GM21360 (cell line): ENCODE data around the gene PHOSPHO1.

Experiments used
- ATAC-seq: cut with Tn5 transposase; IDR thresholded peaks from one replicate; pipeline ENCODE4 v1.9.1; 2021; ENCODE audit warnings: mild to moderate bottlenecking, moderate library complexity; ENCODE audit not compliant: unreplicated experiment

PHOSPHO1 gene

DNA sequence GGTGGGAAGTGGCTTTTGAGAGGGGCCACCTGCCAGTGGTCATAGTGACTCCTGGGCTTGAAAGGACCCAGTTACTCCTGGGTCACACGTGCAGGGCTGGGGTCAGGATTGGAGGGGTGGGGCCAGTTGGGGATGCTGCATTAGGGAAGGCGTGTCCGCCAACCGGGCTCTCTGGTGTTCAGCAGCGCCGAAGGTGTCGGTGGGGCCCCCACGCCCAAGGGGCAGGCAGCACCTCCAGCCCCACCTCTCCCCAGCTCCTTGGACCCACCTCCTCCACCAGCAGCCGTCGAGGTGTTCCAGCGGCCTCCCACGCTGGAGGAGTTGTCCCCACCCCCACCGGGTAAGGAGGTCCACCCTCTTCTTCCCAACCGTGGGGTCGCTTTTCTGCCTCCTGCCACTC, 10.6 kb downstream of the PHOSPHO1 start:
- ATAC-seq, result no peak

DNA sequence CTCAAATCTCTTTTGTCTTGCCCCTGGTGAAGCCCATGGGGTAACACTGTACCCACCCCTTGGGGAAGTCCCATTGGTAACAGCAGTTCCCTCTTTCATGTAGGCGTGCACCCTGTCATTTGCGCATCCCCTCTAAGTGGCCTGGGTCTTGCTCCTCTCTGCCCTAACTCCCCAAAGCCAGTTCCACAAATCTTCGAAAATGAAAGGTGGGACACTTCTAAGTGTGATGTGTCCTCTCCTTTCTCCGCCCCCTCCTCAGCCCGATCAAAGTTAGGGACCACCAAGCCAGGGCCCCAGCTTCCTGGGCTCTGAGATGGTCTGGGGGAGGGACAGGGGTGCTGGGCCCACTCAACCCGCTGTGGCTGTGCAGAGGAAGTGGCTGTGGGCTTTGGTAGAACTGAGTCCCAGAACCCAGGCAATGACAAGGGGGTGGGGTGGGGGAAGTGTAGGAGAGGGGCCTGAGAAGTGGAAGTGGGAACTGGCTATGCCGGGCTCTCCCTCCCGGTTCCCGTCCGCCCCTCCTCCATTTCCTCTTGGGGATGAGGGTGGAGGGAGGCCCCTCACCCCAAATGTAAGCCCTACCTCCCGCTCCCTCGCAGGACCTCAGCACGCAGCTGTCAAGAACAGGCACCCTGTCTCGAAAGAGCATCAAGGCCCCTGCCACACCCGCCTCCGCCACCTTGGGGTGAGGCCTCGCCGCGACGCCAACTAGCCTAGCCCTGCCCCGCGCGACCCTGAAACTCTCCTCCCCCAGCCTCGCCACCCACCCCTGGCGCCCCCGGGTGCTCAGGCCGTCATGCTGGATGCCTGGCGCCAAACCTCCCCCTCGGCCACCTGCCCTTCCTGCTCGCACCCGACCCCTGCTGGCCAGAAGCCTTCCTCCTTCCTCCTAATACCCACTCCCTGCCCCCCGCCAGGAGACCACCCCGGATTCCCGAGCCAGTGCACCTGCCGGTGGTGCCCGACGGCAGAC, 11.4 kb downstream of the PHOSPHO1 start:
- no peak for ATAC-seq

DNA sequence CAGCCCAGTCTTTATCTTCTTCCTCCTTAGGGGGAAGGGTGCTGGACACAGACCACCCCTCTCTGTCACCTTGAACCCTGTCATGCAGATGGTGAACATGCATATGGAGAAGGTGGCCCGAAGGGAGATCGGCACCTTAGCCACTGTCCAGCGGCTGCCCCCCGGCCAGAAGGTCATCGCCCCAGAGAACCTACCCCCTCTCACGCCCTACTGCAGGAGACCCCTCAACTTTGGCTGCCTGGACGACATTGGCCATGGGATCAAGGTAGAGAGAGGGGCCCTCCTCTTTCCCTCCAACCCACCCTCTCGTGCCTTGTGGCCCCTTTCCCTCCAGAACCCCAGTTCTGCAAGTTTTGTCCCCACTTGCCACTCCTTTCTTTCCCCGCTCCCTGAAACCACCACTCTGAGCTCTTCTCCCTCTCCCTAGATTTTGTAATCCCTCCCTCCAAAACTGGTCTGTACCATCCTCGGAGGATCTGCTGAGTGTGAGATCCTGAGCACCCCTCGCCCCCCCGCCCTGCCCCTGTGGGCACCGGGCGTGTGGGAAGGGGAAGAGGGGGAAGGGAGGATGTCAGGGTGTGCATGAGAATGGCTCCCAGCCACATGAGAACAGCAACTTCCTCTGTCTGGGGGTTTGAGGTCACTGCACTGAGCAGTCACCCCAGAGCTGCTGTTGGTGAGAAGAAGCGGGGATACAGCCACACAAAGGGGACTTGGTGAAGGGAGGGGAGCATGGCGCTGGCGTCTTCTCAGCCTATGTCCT, 12.8 kb downstream of the PHOSPHO1 start:
- peak; percentile 37 for ATAC-seq

DNA sequence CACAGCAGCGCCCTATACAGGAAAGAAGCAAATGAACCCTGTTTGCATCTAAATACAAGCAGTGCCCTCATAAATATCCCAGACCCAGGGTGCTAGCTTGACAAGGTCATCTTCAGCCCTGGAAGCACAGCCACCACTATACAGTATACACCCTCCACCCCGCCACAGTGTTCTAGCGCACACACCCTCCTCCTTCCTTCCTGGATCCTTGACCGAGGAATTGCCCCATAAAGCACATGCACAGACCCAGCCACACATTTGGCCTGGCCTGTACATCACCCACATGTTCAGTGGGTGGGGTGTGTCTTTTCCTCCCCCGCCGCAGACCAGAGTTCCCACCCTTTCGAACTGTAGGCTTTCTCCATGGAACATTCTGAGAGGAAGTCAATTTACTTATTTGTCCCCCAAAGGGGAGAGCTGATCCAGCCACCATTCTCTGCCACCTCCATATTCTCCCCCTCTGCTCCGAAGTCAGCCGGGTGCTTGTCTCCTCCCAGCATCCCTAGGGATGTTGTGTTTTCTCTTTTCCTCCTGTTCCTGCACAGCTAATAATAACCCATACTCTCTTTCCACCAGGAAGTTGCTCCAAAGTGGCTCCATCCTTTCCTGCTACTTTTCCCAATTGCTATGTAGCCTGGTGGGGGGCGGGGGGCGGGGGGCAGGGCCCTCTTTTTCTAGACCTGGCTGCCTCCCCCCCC, 13.5 kb downstream of the PHOSPHO1 start:
- ATAC-seq, result no peak

DNA sequence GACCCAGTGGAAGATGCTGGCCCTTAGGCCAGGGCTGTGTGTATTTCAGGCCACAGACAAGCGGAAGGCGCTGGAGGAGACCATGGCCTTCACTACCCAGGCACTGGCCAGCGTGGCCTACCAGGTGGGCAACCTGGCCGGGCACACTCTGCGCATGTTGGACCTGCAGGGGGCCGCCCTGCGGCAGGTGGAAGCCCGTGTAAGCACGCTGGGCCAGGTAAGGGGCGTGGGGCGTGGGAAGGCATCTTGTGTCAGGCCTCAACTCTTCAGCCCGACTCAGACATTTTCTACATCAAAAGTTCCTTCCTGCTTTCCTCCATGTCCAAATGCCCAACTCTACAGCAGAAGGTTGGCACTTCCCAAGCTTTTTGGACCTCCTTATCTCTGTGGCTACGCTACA, 14.1 kb downstream of the PHOSPHO1 start:
- ATAC-seq, result no peak

DNA sequence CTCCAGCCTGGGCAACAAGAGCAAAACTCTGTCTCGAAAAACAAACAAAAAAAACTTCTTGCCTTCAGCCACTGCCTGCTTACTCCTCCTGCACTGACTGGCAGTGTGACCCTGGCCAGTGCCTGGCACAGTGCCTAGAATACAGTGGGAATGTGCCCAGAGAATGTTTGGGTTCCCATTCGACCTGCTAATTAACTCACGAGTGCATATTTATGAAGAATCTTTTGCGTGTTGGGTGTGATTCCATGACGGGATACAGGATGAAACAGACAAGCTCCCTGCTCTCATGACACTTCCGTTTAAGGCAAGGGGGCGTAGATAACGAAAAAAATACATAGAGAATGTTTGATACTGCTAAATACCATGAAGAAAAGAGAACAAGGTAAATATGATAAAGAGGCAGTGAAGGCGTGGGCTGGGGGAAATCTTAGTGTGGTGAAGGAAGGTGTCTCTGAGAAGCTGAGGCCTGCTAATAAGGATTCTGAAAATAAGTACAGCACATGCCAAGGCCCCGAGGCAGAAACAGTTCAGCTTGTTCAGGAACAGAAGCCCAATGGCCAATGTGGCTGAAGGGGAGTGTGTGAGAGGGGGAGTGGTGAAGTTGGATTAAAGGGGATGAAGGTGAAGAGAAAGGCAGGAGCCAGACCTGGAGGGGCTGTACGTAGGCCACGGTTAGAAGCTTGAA, 15.8 kb downstream of the PHOSPHO1 start:
- ATAC-seq, result no peak

DNA sequence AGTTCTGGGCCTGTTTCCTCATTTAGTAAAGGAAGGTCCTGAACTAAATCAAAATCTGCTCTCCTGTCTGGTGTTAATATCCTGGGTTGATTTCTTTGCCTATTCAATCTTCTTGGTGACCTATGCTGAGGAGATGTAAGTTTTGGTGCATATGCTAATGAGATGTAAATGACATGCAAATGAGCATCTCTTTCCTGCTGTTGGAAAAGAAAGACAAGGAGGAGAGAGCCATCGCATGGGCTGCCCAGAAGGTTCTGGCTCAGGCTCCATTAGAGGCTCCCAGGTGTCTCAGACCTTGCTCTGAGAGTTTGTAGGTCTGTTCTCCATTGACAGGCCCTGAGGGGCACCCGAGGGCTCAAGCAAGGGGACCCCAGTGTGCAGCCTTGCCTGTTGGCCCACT, 16.7 kb downstream of the PHOSPHO1 start:
- ATAC-seq, result no peak

DNA sequence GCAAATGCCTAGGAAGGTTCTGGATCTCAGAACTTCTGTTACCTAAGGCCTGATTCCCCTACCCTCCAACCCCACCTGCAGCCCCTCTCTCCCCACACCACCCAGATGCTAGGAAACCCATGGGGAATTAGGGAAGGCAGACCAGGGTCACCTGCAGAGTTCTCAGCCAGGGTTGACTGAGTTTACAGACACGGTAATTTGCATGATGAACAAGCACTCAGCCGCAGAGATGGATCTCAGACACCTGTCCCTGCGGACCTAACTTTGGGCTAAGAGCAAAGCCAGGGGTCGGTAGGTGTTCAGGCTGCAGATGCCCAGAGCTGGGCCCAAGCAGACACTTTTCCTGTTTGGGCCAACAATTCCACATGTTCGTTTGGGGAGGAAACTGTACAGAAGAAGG, 17.2 kb downstream of the PHOSPHO1 start:
- ATAC-seq, result no peak

DNA sequence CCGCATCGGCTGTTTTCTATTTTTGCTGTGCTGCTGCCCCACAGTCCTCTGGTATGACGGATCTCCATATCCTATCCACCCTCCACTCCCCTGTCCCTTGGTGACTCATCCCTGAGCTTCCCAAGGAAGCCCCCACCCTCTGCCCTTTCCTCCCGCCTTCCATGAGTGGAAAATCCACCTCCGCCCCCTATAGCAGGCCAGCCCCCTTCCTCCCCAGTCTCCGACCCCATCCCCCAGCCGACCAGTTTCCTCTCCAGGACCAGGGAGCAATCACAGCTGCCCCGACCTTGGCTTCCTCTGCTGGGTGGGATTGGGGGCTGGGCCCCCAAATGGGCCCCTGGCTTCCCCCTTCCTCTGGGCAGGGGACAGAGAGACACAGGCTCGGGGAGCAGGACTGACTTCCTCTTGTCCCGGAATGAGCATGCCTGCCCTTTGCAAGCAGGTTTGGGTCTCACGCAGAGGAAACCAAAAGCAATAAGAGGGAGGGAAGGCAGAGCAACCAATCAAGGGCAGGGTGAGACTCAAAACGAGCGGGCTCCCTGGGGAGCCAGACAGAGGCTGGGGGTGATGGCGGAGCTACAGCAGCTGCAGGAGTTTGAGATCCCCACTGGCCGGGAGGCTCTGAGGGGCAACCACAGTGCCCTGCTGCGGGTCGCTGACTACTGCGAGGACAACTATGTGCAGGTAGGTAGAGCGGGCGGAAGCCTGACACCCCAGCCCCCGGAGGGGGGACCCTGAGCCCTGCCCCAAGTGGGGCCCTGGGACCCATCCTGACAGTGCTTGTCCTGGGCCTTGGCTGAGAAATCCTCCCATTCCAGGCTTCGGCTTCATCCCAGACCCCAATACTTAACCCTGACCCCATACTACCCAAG, 20.2 kb downstream of the PHOSPHO1 start, which contains the start of the genes ABI3 and GNGT2:
Gene ABI3 (plus strand): TSS at position 550 of the 872 bp plus-strand sequence. CDS start 18 bp downstream, at position 568.
Gene GNGT2 (minus strand): TSS at position 417 of the 872 bp plus-strand sequence. CDS start 3,152 bp downstream, outside the sequence.
- peak; percentile 61 for ATAC-seq

DNA sequence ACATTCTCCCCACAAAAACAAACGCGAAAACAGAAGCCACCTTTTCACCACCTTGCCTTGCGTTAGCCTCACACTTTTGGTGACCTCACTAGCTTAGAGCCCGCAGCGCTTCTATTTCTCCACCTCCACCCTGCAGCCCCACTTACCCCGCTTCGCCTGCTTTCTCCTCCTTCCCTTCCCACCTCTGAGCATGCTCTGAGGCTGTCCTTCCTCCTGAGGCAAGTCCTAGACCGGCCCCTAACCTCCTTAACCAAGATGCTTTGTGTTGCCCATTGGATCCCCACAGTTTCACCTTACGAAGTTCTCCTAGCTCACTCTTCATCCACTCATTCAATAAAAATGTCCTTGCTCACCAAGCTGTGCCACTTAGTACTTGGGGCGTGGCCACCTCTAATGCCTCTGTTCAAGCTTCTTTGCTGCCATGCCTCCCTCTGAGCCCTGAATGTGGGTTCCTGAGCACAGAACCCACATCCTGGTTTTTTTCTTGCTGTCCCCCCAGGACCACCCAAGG, 21.5 kb downstream of the PHOSPHO1 start:
- no peak for ATAC-seq

DNA sequence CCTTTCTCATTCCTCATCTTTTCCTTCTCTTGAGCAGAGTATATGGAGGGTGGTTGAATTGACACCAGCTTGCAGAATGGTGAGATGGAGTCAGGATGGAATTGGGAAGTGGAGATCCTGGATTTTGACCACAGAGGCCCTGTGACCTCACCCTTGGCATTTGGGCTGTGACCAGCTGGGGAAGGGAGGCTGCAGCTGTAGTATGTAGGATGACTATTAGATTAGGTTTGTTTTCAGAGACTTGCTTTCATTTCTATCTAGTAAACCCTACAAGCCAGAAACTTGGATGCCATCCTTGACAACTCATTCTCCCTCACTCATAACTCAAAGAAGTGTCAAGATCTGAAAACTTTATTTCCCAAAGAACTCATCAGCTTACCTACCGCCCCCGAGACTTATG, 26.1 kb downstream of the PHOSPHO1 start:
- ATAC-seq, result no peak

DNA sequence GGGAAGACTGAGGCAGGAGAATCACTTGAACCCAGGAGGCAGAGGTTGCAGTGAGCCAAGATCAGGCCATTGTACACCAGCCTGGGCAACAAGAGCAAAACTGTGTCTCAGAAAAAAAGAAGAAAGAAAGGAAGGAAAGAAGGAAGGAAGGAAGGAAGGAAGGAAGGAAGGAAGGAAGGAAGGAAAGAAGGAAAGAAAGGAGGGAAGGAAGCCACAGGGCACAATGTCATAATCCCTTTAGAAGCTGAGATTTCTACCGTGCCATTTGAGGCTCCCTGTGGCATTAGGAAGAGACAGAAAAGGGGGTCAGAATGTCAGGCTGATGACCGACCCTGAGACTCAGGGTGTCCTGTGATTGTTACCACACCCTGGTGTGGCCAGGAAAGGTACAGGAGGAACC, 26.8 kb downstream of the PHOSPHO1 start:
- no peak for ATAC-seq

DNA sequence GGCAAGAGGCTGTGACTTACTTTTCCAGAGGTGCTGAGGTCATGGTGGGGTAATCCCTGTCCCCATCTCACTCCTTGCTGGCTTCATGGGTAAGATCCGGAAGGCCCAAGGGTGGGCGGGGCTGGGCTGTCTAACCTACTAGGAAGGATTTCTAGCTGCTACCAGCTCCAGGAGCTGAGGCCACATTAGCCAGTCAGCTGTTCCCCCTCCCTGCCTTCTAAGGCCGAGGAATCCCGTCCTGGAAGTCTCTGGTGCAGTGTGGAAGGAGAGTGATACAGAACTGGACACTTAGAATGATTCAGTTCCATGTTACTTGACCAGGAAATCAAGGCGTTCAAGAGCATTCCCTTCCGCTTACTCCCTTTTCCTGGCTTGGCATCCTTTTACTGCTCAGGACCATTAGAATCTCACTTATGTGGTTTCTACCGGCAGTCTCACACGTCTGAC, 29.1 kb downstream of the PHOSPHO1 start:
- ATAC-seq, result no peak

DNA sequence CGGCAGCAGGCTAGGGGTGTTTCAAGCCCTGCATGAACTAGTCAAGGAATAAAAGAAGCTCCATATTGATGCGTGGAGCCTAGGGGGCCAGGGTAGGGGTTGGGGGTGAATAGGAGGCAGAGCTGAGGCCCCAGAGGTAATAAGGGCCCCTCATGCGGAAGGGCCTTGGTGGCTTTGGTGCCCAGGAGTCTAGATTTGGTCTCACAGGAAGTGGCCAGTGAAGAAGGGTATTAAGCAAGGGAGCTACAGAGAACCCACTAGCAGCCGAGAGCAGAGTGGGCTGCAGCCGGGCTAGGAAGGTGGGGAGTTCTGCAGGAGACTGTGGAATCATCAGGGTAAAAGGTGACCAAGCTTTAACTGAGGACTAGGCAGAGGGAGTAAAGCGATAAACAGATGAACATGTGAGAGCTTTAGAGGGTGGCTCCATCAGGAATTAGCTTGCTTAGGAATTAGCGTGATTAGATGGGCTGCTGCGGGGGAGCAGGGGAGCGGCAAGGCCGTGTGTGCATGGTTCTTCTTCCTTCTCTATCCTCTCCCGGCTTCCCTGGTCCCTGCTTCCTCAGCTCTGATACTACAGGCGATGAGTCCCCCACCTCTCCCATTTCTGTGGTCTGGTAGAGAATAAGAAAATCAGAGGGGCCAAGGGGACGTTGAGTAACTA, 30.0 kb downstream of the PHOSPHO1 start:
- ATAC-seq, result no peak

DNA sequence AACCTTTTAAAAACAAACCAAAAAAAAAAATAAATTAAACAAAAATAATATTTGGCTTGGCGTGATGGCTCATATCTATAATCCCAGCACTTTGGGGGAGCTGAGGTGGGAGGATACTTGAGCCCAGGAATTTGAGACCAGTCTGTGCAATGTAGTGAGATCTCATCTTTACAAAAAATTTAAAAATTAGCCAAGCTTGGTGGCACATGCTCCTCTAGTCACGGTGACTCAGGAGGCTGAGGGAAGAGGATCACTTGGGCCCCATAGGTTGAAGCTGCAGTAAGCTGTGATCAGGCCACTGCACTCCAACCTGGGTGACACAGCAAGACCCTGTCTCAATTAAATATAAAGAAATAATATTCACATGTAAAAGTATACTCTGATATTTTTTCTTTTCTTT, 32.4 kb downstream of the PHOSPHO1 start:
- ATAC-seq, result no peak

DNA sequence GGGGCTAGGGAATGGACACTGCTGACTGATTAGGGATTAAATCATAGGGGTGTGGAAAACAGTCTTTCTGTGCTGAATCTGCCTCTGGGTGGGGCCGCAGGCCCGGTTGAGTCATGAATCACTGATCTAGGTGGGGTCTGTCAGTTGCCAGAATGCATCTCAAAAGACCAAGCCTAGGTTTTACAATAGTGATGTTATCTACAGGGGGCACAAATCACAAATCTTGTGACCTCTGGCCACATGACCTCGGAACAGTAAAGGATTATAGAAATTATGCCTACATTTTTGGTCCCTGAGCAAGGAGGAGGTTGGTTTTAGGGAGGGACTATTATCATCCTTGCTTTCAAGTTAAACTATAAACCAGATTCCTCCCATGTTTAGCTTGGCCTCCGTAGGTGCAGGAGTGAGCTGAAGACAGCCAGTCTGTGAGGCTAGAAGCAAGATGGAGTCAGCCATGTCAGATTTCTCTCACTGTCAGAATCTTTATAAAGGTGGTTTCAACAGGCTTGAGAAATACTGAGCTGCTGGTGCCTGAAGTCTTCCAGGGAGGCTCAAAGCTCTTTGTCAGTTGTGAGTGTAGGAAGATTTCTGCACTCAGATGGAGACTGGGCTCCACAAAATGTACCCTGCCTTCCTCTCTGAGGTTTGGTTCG, 33.1 kb downstream of the PHOSPHO1 start:
- ATAC-seq, result no peak

DNA sequence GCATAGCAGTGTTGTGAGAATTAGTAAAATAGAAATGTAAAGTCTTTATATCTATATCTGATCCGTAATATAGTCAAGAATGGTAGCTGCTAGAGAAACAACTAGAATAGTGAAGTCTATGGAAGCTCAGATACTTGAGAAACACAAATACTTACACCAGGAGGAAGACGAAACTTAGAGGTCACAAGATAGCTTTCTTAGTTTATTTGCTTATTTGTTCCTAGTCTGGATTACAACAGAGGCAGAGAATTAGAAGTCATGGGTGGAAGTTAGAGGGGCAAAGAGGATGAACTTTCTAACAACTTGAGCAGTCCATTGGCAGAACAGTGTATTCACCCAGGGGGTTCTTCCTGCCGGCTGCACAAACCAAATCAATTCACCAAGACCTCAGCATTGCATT, 34.1 kb downstream of the PHOSPHO1 start:
- no peak for ATAC-seq

DNA sequence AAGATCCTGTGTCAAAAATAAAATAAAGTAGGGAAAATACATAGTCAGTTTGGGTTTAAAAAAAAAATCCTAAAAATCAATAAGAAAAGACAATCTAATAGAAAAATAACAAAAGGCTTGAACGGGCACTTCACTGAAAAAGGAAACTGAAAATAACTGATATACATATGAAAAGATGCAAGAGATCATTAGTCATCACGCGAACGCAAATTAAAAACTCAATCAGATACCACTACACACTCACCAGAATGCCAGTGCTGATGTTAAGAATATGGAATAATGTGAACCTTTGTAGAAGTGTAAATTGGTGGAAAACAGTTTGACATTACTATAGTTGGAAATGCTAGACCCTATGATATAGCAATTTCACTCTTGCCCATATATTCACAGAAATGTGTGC, 34.8 kb downstream of the PHOSPHO1 start:
- ATAC-seq, result no peak
